Caco-2 (cell line): ENCODE results near the gene ADAMTS2. TPM values are rescaled to one million over a fixed set of nuclear protein-coding genes. Genes with fewer than 3 reads are reported as not detected.

ENCODE experiments used
- BruUV-seq: library from RNA; stranded (reverse); fragments of 400-500 nt; replicated peaks from 2 replicates; lab custom pipeline; 2021; lab: Mats Ljungman, UMichigan
- CTCF ChIA-PET: fragments of 300-600 bp; sonication (Branson Sonifier 250); formaldehyde crosslinking; loops from one replicate; lab custom pipeline; 2022; ENCODE audit warnings: antibody characterized with exemption; lab: Charles Lee
- POLR2A ChIA-PET: fragments of 300-600 bp; sonication (Branson Sonifier 250); formaldehyde crosslinking; loops from one replicate; lab custom pipeline; 2022; ENCODE audit warnings: antibody characterized with exemption; lab: Charles Lee
- DNase-seq, 2 experiments: peaks; one replicate each; pipeline versions ENCODE4 v3.0.0 to v3.0.0-alpha.2; 2020 to 2022
- H3K27me3 ChIP-seq: replicated peaks from 2 replicates; pipeline ENCODE4 v1.6.0; 2011; ENCODE audit warnings: low read length; ENCODE audit not compliant: control insufficient read depth, insufficient read depth
- H3K36me3 ChIP-seq: 2 replicates; pipeline ENCODE4 v1.5.1; 2011; ENCODE audit warnings: low read length; ENCODE audit not compliant: control insufficient read depth, insufficient read depth
- H3K4me1 ChIP-seq: fragments of 250-450 bp; sonication (Bioruptor Pico); 2 replicates; pipeline ENCODE4 v1.5.1; 2020; ENCODE audit warnings: mild to moderate bottlenecking
- H3K4me3 ChIP-seq: 2 replicates; pipeline ENCODE4 v1.5.1; 2011; ENCODE audit warnings: low read depth, mild to moderate bottlenecking, control low read depth, low read length
- H3K9me3 ChIP-seq: fragments of 250-450 bp; sonication (Bioruptor Pico); 2 replicates; pipeline ENCODE4 v1.5.1; 2020; ENCODE audit warnings: mild to moderate bottlenecking, moderate library complexity
- H3K27ac Mint-ChIP-seq: one replicate; pipeline ENCODE4 v1.8.0; 2022; ENCODE audit warnings: mixed read lengths; ENCODE audit not compliant: unreplicated experiment
- H3K27me3 Mint-ChIP-seq: one replicate; pipeline ENCODE4 v1.8.0; 2022; ENCODE audit warnings: mixed read lengths; ENCODE audit not compliant: insufficient read depth, unreplicated experiment
- H3K36me3 Mint-ChIP-seq: one replicate; pipeline ENCODE4 v1.8.0; 2022; ENCODE audit warnings: mild to moderate bottlenecking, mixed read lengths; ENCODE audit not compliant: insufficient read depth, unreplicated experiment
- H3K4me1 Mint-ChIP-seq: one replicate; pipeline ENCODE4 v1.8.0; 2022; ENCODE audit warnings: low read depth, mixed read lengths; ENCODE audit not compliant: unreplicated experiment
- H3K4me3 Mint-ChIP-seq: one replicate; pipeline ENCODE4 v1.8.0; 2022; ENCODE audit warnings: mild to moderate bottlenecking, moderate library complexity, mixed read lengths; ENCODE audit not compliant: unreplicated experiment
- H3K9me3 Mint-ChIP-seq: one replicate; pipeline ENCODE4 v1.8.0; 2022; ENCODE audit warnings: mixed read lengths; ENCODE audit not compliant: unreplicated experiment
- intact Hi-C: fragments of 100-400 bp; cut with micrococcal nuclease; formaldehyde crosslinking; loops from one replicate; pipeline ENCODE4 v1.10.0; 2022; ENCODE audit not compliant: unreplicated experiment
- total RNA-seq: library from RNA; stranded (reverse); gene quantifications from 2 replicates; pipeline ENCODE4 v1.2.3, GENCODE V29; 2022
- TF ChIP-seq, protein P1 (sequence below), 2 experiments: fragments of 200-600 bp in 1 of 2; IDR thresholded peaks; 1 replicate in 1 of 2; 2 replicates in 1 of 2; pipeline versions ENCODE4 v1.5.1 to v1.8.0; 2011 to 2022; ENCODE audit warnings: antibody characterized with exemption in 1 of 2, control low read depth in 1 of 2, inconsistent platforms in 1 of 2, low read depth in 1 of 2, low read length in 1 of 2, mild to moderate bottlenecking in 1 of 2, moderate library complexity in 1 of 2; ENCODE audit not compliant: insufficient read depth in 1 of 2, severe bottlenecking in 1 of 2, unreplicated experiment in 1 of 2

ADAMTS2 gene
- total RNA-seq, 1 experiment from 2014 or later = 0.05 TPM

DNA sequence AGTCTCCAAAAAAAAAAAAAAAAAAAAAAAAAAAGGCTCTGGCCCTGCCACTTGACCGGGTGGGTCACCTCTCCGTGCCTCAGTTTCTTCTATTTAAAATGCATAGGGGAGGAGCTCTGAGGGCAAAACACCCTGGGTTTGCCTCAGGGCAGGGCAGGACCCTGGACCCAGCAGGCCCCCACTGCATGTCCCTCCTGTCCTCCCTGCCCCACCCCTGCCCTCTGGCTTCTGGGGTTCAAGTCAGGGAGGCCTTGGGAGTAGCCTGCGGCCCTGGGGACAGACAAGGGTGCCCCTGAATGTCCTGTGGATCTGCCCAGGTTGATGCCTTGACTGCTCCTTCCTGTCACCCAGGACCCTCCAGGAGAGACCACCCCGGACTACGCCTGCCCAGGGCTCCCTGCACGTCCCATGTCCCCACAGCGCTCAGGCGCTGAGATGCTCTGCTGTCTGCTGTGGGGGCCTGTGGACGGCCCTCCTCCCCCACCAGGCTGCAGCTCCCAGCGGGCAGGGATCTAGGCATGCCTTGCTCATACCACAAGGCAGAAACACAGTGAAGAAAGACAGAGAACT is 35.4 kb downstream of the ADAMTS2 start:
- Histone ChIP-seq H3K4me1 (no peaks in the 10 kb centered on the region), H3K27me3 (no peaks in the 10 kb centered on the region), H3K36me3 (no peaks in the 10 kb centered on the region), H3K9me3 (peaks cover 2% of the 10 kb centered on the region), H3K4me3 (no peak overlapping the region)
- Mint-ChIP-seq H3K36me3 (no peaks in the 10 kb centered on the region), H3K9me3 (peaks cover 8% of the 10 kb centered on the region), H3K27ac (no peak overlapping the region), H3K4me3 (no peak overlapping the region), H3K4me1 (no peaks in the 10 kb centered on the region), H3K27me3 (peaks cover 4% of the 10 kb centered on the region)
- ChIA-PET CTCF (no interaction called here), POLR2A (no interaction called here)
- DNase-seq = peak in 1 of 2 experiments; percentile 28
- intact Hi-C loops = no loop called here
- no TSS peak for BruUV-seq
- TF ChIP-seq, protein P1, sequence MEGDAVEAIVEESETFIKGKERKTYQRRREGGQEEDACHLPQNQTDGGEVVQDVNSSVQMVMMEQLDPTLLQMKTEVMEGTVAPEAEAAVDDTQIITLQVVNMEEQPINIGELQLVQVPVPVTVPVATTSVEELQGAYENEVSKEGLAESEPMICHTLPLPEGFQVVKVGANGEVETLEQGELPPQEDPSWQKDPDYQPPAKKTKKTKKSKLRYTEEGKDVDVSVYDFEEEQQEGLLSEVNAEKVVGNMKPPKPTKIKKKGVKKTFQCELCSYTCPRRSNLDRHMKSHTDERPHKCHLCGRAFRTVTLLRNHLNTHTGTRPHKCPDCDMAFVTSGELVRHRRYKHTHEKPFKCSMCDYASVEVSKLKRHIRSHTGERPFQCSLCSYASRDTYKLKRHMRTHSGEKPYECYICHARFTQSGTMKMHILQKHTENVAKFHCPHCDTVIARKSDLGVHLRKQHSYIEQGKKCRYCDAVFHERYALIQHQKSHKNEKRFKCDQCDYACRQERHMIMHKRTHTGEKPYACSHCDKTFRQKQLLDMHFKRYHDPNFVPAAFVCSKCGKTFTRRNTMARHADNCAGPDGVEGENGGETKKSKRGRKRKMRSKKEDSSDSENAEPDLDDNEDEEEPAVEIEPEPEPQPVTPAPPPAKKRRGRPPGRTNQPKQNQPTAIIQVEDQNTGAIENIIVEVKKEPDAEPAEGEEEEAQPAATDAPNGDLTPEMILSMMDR (IDR thresholded peaks at IDR 0.05; ENCODE audit: insufficient read depth in 1 of 2, low read depth in 1 of 2, low read length in 1 of 2, severe bottlenecking in 1 of 2, unreplicated experiment in 1 of 2) = no peak

DNA sequence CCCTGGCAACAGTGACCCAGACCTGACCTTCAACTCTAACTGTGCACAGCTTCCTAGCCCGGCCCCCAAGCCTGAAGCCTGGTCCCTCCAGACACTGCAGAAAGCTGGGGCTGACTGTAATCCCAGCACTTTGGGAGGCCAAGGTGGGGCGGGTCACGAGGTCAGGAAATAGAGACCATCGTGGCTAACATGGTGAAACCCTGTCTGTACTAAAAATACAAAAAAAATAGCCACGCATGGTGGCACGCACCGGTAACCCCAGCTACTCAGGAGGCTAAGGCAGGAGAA is 35.9 kb downstream of the ADAMTS2 start:
- Histone ChIP-seq H3K4me3 (no peak overlapping the region), H3K4me1 (no peaks in the 10 kb centered on the region), H3K9me3 (peaks cover 7% of the 10 kb centered on the region), H3K27me3 (no peaks in the 10 kb centered on the region), H3K36me3 (no peaks in the 10 kb centered on the region)
- CTCF ChIA-PET = no interaction called here
- BruUV-seq = no TSS peak
- POLR2A ChIA-PET = no interaction called here
- Mint-ChIP-seq H3K27ac (no peak overlapping the region), H3K4me3 (no peak overlapping the region), H3K36me3 (no peaks in the 10 kb centered on the region), H3K9me3 (peaks cover 13% of the 10 kb centered on the region), H3K27me3 (peaks cover 5% of the 10 kb centered on the region), H3K4me1 (no peaks in the 10 kb centered on the region)
- no peak for DNase-seq
- TF ChIP-seq, protein P1 (IDR thresholded peaks at IDR 0.05; ENCODE audit: insufficient read depth in 1 of 2, low read depth in 1 of 2, low read length in 1 of 2, severe bottlenecking in 1 of 2, unreplicated experiment in 1 of 2) = no peak
- intact Hi-C loops = no loop called here

DNA sequence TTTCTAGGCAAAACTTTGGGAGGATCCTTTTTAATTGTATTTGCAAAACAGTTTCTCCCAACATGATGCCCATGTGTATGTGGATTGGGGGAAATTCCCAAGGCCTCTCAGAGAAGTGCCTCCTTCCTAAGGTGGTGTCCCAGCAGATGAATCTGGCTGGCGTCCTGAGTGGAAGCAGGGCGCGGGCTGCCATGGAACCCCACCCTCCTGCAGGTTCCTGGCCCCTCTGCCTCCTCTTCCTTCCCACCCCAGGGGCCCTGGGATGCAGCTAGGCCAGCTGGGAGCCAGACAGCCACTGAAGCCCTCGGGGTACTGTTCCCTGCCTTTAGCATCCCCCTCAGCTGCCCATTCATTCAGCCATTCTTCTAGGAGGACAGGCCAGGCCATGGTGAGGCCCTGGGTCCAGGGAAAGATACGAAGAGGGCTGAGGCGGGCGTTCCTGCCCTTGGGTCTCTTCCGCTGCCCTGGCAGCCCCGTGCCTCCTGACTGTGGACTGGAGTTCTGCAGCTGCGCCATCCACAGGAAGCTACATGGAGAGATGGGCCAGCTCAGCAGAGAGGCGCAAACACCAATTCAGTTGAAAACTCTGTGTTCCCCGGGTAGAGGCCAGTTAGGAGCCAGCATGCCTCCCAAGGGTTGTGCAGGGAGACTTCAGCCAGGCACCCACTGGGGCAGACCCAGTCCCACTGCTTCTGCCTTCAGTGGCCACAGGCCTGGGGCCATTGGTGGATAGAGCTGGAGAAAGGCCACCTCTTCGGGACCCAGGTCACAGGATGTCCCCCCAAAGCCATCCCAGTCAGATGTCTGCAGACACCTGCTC is 36.5 kb downstream of the ADAMTS2 start:
- DNase-seq = no peak
- Histone ChIP-seq H3K36me3 (no peaks in the 10 kb centered on the region), H3K4me3 (no peak overlapping the region), H3K4me1 (no peaks in the 10 kb centered on the region), H3K27me3 (no peaks in the 10 kb centered on the region), H3K9me3 (peaks cover 8% of the 10 kb centered on the region)
- ChIA-PET POLR2A (no interaction called here), CTCF (no interaction called here)
- peaks cover 7% of the 10 kb centered on the region for H3K27me3 Mint-ChIP-seq
- no peaks in the 10 kb centered on the region for H3K36me3 Mint-ChIP-seq
- no peak overlapping the region for H3K4me3 Mint-ChIP-seq
- intact Hi-C loops = no loop called here
- TF ChIP-seq, protein P1 (IDR thresholded peaks at IDR 0.05; ENCODE audit: insufficient read depth in 1 of 2, low read depth in 1 of 2, low read length in 1 of 2, severe bottlenecking in 1 of 2, unreplicated experiment in 1 of 2) = no peak
- H3K4me1 Mint-ChIP-seq = no peaks in the 10 kb centered on the region
- BruUV-seq = no TSS peak
- no peak overlapping the region for H3K27ac Mint-ChIP-seq
- peaks cover 18% of the 10 kb centered on the region for H3K9me3 Mint-ChIP-seq
